NB4 (cell line): ENCODE results near the gene GPR39.

ENCODE experiments used
- DNase-seq: peaks from one replicate; pipeline ENCODE4 v3.0.0; 2010; ENCODE audit warnings: low read depth
- H3K4me3 ChIP-seq: one replicate; pipeline ENCODE4 v1.5.1; 2011; ENCODE audit warnings: mild to moderate bottlenecking, low read depth, low read length, moderate library complexity
- MYC ChIP-seq: IDR thresholded peaks from 2 replicates; pipeline ENCODE4 v1.6.1; 2011; ENCODE audit warnings: low read depth, low read length
- POLR2A ChIP-seq: IDR thresholded peaks from 2 replicates; pipeline ENCODE4 v1.6.1; 2011; ENCODE audit warnings: mild to moderate bottlenecking; ENCODE audit not compliant: insufficient read length; ENCODE audit errors: extremely low read depth
- TF ChIP-seq, protein P1 (sequence below): IDR thresholded peaks from one replicate; pipeline ENCODE4 v1.5.1; 2012; ENCODE audit warnings: low read depth, low read length
- TF ChIP-seq, protein P2 (sequence below): IDR thresholded peaks from 2 replicates; pipeline ENCODE4 v1.6.1; 2011; ENCODE audit warnings: low read depth, low read length

Gene GPR39

DNA sequence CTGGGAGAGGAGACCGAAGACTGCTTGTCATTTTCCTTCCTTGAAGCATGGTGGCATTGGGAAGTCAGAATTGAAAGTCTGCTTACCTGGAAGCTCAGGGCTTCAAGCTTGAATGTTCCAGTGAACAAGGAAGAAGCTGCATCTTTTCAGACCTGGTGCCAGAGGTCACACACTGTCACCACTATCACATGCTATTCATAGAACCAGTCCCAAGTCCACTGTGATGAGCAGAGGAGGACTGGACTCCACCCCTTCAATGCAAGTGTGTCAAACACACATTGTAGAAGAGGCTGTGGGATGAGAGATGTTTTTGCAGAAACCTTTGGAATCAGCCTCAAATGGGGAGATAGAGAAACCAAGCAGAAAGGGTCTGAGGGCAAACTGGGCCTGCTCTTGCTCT, 172.0 kb downstream of the GPR39 start:
- DNase-seq = no peak
- TF ChIP-seq, protein P1, sequence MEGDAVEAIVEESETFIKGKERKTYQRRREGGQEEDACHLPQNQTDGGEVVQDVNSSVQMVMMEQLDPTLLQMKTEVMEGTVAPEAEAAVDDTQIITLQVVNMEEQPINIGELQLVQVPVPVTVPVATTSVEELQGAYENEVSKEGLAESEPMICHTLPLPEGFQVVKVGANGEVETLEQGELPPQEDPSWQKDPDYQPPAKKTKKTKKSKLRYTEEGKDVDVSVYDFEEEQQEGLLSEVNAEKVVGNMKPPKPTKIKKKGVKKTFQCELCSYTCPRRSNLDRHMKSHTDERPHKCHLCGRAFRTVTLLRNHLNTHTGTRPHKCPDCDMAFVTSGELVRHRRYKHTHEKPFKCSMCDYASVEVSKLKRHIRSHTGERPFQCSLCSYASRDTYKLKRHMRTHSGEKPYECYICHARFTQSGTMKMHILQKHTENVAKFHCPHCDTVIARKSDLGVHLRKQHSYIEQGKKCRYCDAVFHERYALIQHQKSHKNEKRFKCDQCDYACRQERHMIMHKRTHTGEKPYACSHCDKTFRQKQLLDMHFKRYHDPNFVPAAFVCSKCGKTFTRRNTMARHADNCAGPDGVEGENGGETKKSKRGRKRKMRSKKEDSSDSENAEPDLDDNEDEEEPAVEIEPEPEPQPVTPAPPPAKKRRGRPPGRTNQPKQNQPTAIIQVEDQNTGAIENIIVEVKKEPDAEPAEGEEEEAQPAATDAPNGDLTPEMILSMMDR = no peak
- no peak for TF ChIP-seq MYC
- TF ChIP-seq POLR2A = no peak

DNA sequence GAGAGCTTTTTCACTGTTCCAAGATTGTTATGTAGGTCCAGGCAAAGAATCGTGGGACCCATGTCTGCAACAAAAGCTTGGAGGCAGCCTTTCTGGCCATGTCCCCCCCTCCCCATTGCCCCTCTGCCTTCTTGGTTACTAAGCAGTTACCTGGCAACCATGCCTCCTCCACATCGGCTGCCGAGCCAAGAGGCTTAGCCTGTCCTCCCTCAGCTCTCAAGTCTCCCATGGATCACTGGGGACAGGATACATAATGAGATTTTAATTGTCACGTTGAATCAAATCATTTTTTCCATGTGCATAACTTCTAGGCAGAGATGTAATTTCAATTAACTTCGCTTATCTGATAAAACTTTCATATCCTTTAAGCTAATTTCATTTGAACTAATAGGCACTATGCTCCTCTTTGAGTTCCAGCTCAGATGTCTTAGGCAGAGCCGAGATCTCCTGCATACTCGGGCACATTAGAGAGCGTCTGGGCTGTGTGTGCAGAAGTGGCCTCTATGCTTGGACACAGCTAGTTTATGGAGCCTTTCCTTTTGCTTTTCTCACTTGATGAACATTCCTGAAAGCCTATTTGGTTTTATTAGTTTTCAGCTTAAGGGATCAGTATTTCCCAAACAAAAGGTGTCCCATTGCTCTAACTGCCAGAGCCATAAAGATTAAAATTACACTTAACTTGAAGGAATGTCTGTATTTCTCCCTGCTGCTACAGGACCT, 172.7 kb downstream of the GPR39 start:
- TF ChIP-seq, protein P1 = no peak
- TF ChIP-seq MYC (no peak), POLR2A (no peak)
- TF ChIP-seq, protein P2, sequence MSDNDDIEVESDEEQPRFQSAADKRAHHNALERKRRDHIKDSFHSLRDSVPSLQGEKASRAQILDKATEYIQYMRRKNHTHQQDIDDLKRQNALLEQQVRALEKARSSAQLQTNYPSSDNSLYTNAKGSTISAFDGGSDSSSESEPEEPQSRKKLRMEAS = no peak
- no peak overlapping the region for H3K4me3 ChIP-seq
- no peak for DNase-seq

More for the DNA sequence above, 172.0 kb downstream of the GPR39 start:
- no peak overlapping the region for H3K4me3 ChIP-seq

DNA sequence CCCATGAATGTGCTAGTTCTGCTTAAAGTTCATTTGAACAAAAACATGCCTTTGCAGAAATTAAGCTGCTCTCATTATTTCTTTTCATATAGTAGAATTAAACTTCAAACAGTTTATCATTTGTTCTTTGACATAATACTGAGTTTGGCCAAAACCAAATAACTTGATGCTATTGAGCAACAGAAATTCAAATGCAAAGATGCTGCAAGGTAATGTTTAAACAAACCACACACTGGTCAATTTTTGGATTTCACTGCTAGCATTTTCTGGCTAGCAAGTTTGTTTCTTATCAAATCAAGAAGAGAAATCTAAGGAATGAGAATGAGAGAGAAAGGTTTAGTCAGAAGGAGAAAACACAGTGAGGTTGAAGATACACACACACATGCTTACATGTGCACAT, 173.4 kb downstream of the GPR39 start:
- TF ChIP-seq, protein P2 = no peak
- TF ChIP-seq POLR2A (no peak), MYC (no peak)
- TF ChIP-seq, protein P1 = no peak
- DNase-seq = no peak
- H3K4me3 ChIP-seq = no peak overlapping the region

DNA sequence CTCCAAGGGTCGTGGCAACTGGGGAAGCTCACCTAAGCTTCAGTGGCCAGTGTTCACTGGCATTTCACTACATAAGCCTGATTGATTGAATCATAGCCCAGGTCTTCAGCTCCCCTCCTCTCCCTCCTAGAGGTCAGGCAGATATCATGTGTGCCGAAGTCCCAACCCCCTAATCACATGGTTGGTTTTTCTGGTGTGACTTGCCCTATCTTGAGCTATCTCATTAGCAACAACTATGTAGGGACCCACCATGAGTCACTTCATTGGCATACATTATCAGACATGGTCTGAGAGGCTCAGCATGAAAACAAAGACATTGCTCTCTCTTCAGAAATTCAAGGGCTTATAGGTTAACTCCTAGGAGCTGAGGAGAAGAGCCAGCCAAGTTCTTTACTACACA, 176.6 kb downstream of the GPR39 start:
- no peak overlapping the region for H3K4me3 ChIP-seq
- TF ChIP-seq MYC (no peak), POLR2A (no peak)
- TF ChIP-seq, protein P1 = no peak
- TF ChIP-seq, protein P2 = no peak
- no peak for DNase-seq

DNA sequence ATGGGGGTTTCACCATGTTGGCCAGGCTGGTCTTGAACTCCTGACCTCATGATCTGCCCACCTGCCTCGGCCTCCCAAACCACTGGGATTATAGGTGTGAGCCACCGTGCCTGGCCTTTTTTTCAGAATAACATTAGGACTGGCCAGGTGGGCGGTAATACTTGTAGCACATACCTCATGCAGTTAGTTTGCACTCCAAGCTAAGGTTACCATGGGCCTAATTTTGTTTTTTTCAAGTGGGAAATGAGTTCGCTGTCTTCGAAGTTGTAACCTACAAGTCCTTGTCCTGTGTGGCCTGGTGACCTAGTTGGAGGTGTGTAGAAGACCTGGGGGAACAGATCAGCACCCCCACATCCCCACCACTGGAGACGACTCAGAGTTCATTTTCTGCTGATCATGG, 178.6 kb downstream of the GPR39 start:
- no peak for TF ChIP-seq POLR2A
- no peak overlapping the region for H3K4me3 ChIP-seq
- DNase-seq = no peak

DNA sequence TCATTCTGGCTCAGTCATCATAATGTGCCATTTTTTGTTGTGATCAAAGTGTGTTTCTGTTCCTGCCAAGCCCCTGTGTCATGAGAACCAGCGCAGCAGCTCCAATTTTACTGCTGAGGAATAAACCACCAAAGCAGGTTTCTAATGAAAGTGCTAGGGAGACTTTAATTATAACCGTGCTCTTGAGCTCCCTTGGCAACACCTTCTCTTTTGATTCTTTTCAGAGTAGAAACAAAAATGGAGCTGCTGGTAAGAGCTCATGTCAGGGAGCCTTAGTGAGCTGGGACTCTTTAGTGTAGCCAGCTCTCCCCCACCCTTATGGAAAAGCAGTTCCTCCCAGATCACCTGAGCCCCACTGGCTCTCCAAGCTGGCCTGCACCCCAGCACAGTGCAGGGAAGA, 179.1 kb downstream of the GPR39 start:
- TF ChIP-seq, protein P1 = no peak
- no peak for DNase-seq
- no peak overlapping the region for H3K4me3 ChIP-seq

DNA sequence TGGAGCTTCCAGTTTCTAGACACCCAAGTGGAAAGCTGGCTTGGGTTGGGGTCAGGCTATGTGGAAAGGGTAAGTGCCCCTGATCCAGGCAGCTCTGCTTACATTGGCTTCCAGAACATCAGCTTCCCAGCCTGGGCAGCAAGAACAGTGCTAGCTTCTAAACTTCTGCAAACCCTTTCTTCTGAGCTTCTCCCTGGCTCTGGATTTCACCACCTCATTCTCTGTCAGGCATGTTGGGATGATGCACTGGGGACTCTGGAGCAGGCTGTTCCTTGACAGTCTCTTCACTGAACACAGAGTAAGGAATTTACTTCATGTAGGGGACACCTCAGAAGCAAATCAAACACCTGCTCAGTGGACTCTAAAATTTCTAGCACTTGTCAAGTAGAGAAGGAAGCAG, 180.6 kb downstream of the GPR39 start:
- TF ChIP-seq, protein P2 = no peak
- TF ChIP-seq POLR2A = no peak
- TF ChIP-seq, protein P1 = no peak
- no peak for TF ChIP-seq MYC
- no peak for DNase-seq
- H3K4me3 ChIP-seq = no peak overlapping the region
